Panc1 (cell line): ENCODE data around the gene CENPS. TPM values are rescaled to one million over a fixed set of nuclear protein-coding genes. Genes with fewer than 3 reads are reported as not detected.

Experiments
- ATAC-seq: fragments of 200-7000 bp; cut with Tn5 transposase; 2 replicates; pipeline ENCODE4 v1.9.1; 2020; ENCODE audit warnings: mild to moderate bottlenecking, moderate library complexity
- BruUV-seq: library from RNA; stranded (reverse); fragments of 400-500 nt; replicated peaks from 2 replicates; lab custom pipeline; 2021; lab: Mats Ljungman, UMichigan
- CTCF ChIA-PET: fragments of 300-600 bp; sonication (Branson Sonifier 250); formaldehyde crosslinking; loops from one replicate; lab custom pipeline; 2022; ENCODE audit warnings: antibody characterized with exemption; lab: Charles Lee
- POLR2A ChIA-PET: fragments of 300-600 bp; sonication (Branson Sonifier 250); formaldehyde crosslinking; loops from one replicate; lab custom pipeline; 2022; ENCODE audit warnings: antibody characterized with exemption; lab: Charles Lee
- DNase-seq: peaks from one replicate; pipeline ENCODE4 v3.0.0-alpha.2; 2010; ENCODE audit warnings: low read depth, low spot score
- H3K27ac ChIP-seq: 2 replicates; pipeline ENCODE4 v1.5.1; 2011; ENCODE audit warnings: mild to moderate bottlenecking, low read length, inconsistent platforms
- H3K27me3 ChIP-seq: fragments of 200-500 bp; sonication (Bioruptor generic); 2 replicates; pipeline ENCODE4 v1.6.0; 2014; ENCODE audit warnings: low read length, inconsistent platforms; ENCODE audit not compliant: control insufficient read depth, insufficient read depth
- H3K36me3 ChIP-seq: fragments of 200-500 bp; sonication (Bioruptor generic); 2 replicates; pipeline ENCODE4 v1.5.1; 2014; ENCODE audit warnings: inconsistent platforms, mild to moderate bottlenecking, low read length, moderate library complexity; ENCODE audit not compliant: control insufficient read depth, insufficient read depth
- H3K4me1 ChIP-seq: 2 replicates; pipeline ENCODE4 v1.5.1; 2011; ENCODE audit warnings: inconsistent platforms, mild to moderate bottlenecking, low read length, moderate library complexity; ENCODE audit not compliant: control insufficient read depth, insufficient read depth
- H3K4me3 ChIP-seq, 2 experiments: 2 replicates each; pipeline ENCODE4 v1.5.1; 2011 to 2012; ENCODE audit warnings: low read depth in 2 of 2, low read length in 2 of 2, mild to moderate bottlenecking in 2 of 2, inconsistent platforms in 1 of 2, moderate library complexity in 1 of 2
- H3K9me3 ChIP-seq: fragments of 200-500 bp; sonication (Bioruptor generic); 2 replicates; pipeline ENCODE4 v1.5.1; 2014; ENCODE audit warnings: low read depth, mild to moderate bottlenecking, inconsistent platforms, low read length, moderate library complexity; ENCODE audit not compliant: control insufficient read depth, insufficient read depth
- POLR2AphosphoS5 ChIP-seq: IDR thresholded peaks from 2 replicates; pipeline ENCODE4 v1.6.1; 2012; ENCODE audit warnings: mild to moderate bottlenecking, low read depth, low read length, moderate library complexity
- REST ChIP-seq, 2 experiments: IDR thresholded peaks; 2 replicates each; pipeline ENCODE4 v1.6.1; 2011 to 2012; ENCODE audit warnings: low read depth in 2 of 2, control low read depth in 1 of 2, low read length in 1 of 2, mild to moderate bottlenecking in 1 of 2, moderate library complexity in 1 of 2; ENCODE audit not compliant: insufficient read depth in 1 of 2
- SIN3A ChIP-seq: IDR thresholded peaks from 2 replicates; pipeline ENCODE4 v1.6.1; 2012; ENCODE audit warnings: low read depth, mild to moderate bottlenecking, low read length, moderate library complexity, borderline replicate concordance; ENCODE audit not compliant: insufficient read depth
- TCF7L2 ChIP-seq: IDR thresholded peaks from 2 replicates; pipeline ENCODE4 v1.6.1; 2011; ENCODE audit warnings: mild to moderate bottlenecking, low read depth, low read length, inconsistent platforms
- in situ Hi-C: cut with HindIII; loops from 2 replicates; pipeline ENCODE4 v1.10.0; 2016; ENCODE audit warnings: low sequenced_read_pairs, low pct_unique_long_range_greater_than_20kb
- intact Hi-C: fragments of 100-400 bp; cut with micrococcal nuclease; formaldehyde crosslinking; loops from one replicate; pipeline ENCODE4 v1.10.0; 2022; ENCODE audit not compliant: unreplicated experiment
- total RNA-seq: library from RNA; stranded (reverse); gene quantifications from one replicate; pipeline ENCODE4 v1.2.1, GENCODE V29; 2021; ENCODE audit not compliant: unreplicated experiment
- TF ChIP-seq, protein P1 (sequence below): fragments of 450-650 bp; IDR thresholded peaks from 2 replicates; pipeline ENCODE4 v1.5.1; 2017; ENCODE audit warnings: mild to moderate bottlenecking

CENPS gene
- total RNA-seq, 1 experiment from 2014 or later, result 40.8 TPM

DNA sequence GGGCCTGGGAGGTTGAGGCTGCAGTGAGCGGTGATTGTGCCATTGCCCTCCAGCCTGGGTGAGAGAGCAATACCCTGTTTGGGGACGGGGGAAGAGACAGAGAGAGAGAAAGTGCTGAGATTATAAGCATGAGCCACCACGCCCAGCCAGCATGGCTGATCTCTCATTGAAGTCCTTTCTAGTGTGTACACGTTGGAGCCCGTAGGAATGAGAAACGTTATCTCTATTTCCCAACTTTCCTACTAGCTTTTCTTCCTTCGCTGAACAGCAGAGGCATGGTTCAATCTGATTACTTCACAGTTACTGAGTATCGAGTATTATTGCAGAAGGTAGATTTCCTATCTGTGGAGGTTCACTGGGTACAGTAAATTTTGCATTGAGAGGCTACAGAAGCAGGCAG lies 49.1 kb downstream of the CENPS start:
- no peak overlapping the region for H3K4me3 ChIP-seq
- BruUV-seq, result no TSS peak
- POLR2A ChIA-PET, result no interaction called here
- H3K36me3 ChIP-seq, result no peaks in the 10 kb centered on the region; the same call in 1 of the 2 replicates
- in situ Hi-C loops (no loop called here), intact Hi-C loops (no loop called here)
- H3K27me3 ChIP-seq, result no peaks in the 10 kb centered on the region
- ATAC-seq, result no peak
- H3K27ac ChIP-seq, result no peak overlapping the region
- peaks cover 12% of the 10 kb centered on the region for H3K4me1 ChIP-seq
- CTCF ChIA-PET, result no interaction called here
- TF ChIP-seq TCF7L2 (no peak), REST (IDR thresholded peaks at IDR 0.05; ENCODE audit: insufficient read depth in 1 of 2, low read depth in 2 of 2, low read length in 1 of 2) (no peak), POLR2AphosphoS5 (no peak), SIN3A (no peak)
- TF ChIP-seq, protein P1, sequence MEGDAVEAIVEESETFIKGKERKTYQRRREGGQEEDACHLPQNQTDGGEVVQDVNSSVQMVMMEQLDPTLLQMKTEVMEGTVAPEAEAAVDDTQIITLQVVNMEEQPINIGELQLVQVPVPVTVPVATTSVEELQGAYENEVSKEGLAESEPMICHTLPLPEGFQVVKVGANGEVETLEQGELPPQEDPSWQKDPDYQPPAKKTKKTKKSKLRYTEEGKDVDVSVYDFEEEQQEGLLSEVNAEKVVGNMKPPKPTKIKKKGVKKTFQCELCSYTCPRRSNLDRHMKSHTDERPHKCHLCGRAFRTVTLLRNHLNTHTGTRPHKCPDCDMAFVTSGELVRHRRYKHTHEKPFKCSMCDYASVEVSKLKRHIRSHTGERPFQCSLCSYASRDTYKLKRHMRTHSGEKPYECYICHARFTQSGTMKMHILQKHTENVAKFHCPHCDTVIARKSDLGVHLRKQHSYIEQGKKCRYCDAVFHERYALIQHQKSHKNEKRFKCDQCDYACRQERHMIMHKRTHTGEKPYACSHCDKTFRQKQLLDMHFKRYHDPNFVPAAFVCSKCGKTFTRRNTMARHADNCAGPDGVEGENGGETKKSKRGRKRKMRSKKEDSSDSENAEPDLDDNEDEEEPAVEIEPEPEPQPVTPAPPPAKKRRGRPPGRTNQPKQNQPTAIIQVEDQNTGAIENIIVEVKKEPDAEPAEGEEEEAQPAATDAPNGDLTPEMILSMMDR, result no peak
- DNase-seq, result no peak
- no peaks in the 10 kb centered on the region for H3K9me3 ChIP-seq

GRCh38 chr1:10480614-10481013 lies 50.4 kb downstream of the CENPS start:
- Histone ChIP-seq H3K9me3 (no peaks in the 10 kb centered on the region), H3K4me1 (peaks cover 12% of the 10 kb centered on the region), H3K36me3 (no peaks in the 10 kb centered on the region; the same call in 1 of the 2 replicates), H3K27me3 (no peaks in the 10 kb centered on the region), H3K27ac (no peak overlapping the region), H3K4me3 (no peak overlapping the region)
- ChIA-PET POLR2A (no interaction called here), CTCF (no interaction called here)
- intact Hi-C loops, result no loop called here
- TF ChIP-seq REST (IDR thresholded peaks at IDR 0.05; ENCODE audit: insufficient read depth in 1 of 2, low read depth in 2 of 2, low read length in 1 of 2) (no peak), TCF7L2 (no peak), SIN3A (no peak), POLR2AphosphoS5 (no peak)
- TF ChIP-seq, protein P1, result no peak
- DNase-seq (no peak), ATAC-seq (no peak)
- in situ Hi-C loops, result no loop called here
- BruUV-seq, result no TSS peak
